Breast epithelium (tissue), 3 donors: ENCODE results near the gene CPM.

Experiments used
- POLR2A ChIP-seq: fragments of 450-650 bp; IDR thresholded peaks from one replicate; pipeline ENCODE4 v1.6.1; 2016; ENCODE audit warnings: antibody characterized with exemption, mild to moderate bottlenecking, moderate library complexity
- POLR2AphosphoS5 ChIP-seq, 3 donors: sonication (generic); formaldehyde crosslinking; IDR thresholded peaks; one replicate each; pipeline ENCODE4 v1.6.1; 2017; ENCODE audit warnings: antibody characterized with exemption in 3 of 3
- TF ChIP-seq, protein P1 (sequence below), 3 donors: fragments of 450-650 bp; IDR thresholded peaks; one replicate each; pipeline ENCODE4 v1.5.1; 2016 to 2017; ENCODE audit warnings: antibody characterized with exemption in 3 of 3, mild to moderate bottlenecking in 3 of 3, moderate library complexity in 3 of 3

DNA sequence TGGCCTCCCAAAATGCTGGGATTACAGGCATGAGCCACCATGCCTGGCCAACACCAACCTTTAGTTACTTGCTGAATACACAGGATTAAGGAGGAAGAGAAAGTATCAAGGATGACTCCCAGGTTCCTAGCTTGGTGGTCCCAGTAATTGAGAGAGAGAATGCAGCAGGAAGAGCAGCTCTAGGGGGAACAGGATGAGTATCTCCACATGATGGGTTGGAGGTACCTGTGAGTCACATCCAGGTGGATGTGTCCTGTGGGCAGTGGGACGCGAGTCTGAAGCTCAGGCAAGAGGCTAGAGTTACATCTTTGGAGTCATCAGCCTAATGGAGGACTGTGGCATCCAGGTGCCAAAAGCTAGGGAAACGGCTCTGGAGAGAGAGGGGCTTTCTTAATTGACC is 77.9 kb downstream of the CPM start:
- TF ChIP-seq POLR2A (no peak), POLR2AphosphoS5 (IDR thresholded peaks at IDR 0.05) (no peak)
- TF ChIP-seq, protein P1, sequence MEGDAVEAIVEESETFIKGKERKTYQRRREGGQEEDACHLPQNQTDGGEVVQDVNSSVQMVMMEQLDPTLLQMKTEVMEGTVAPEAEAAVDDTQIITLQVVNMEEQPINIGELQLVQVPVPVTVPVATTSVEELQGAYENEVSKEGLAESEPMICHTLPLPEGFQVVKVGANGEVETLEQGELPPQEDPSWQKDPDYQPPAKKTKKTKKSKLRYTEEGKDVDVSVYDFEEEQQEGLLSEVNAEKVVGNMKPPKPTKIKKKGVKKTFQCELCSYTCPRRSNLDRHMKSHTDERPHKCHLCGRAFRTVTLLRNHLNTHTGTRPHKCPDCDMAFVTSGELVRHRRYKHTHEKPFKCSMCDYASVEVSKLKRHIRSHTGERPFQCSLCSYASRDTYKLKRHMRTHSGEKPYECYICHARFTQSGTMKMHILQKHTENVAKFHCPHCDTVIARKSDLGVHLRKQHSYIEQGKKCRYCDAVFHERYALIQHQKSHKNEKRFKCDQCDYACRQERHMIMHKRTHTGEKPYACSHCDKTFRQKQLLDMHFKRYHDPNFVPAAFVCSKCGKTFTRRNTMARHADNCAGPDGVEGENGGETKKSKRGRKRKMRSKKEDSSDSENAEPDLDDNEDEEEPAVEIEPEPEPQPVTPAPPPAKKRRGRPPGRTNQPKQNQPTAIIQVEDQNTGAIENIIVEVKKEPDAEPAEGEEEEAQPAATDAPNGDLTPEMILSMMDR (IDR thresholded peaks at IDR 0.05), result no peak
